HG03039 (cell line): Measurements from ENCODE around the gene ULBP2.
"Not testable (repeated sequence)": the region's sequence is repeated elsewhere in the genome, so short reads cannot be mapped to it uniquely, and the experiment has no call there.

ENCODE experiments used
- ATAC-seq: cut with Tn5 transposase; IDR thresholded peaks from one replicate; pipeline ENCODE4 v1.9.1; 2021; ENCODE audit warnings: mild to moderate bottlenecking, moderate library complexity; ENCODE audit not compliant: unreplicated experiment

Gene ULBP2

GRCh38 chr6:149965194-149966020, 23.6 kb downstream of the ULBP2 start:
- ATAC-seq, result no peak

- ATAC-seq, result not testable (repeated sequence)
Observed at GRCh38 chr6:149966319-149966718, 24.5 kb downstream of the ULBP2 start.

GRCh38 chr6:149967591-149967990, 25.8 kb downstream of the ULBP2 start:
- ATAC-seq, result no peak

GRCh38 chr6:149967999-149968398, 26.2 kb downstream of the ULBP2 start:
- ATAC-seq, result not testable (repeated sequence)

GRCh38 chr6:149968909-149969308, 27.1 kb downstream of the ULBP2 start:
- not testable (repeated sequence) for ATAC-seq

GRCh38 chr6:149969635-149970034, 27.8 kb downstream of the ULBP2 start:
- ATAC-seq, result no peak

- not testable (repeated sequence) for ATAC-seq
Observed at GRCh38 chr6:149974394-149974793, 32.6 kb downstream of the ULBP2 start.

GRCh38 chr6:149974825-149975224, 33.0 kb downstream of the ULBP2 start:
- ATAC-seq, result no peak

- ATAC-seq, result no peak
Observed at GRCh38 chr6:149975400-149975799, 33.6 kb downstream of the ULBP2 start.

- ATAC-seq, result no peak
Observed at GRCh38 chr6:149977221-149977620, 35.4 kb downstream of the ULBP2 start.

- ATAC-seq, result no peak
Observed at GRCh38 chr6:149978610-149979009, 36.8 kb downstream of the ULBP2 start.

GRCh38 chr6:149979293-149979692, 37.5 kb downstream of the ULBP2 start:
- no peak for ATAC-seq

- ATAC-seq, result no peak
Observed at GRCh38 chr6:149983145-149983544, 41.3 kb downstream of the ULBP2 start.

GRCh38 chr6:149984773-149985172, 43.0 kb downstream of the ULBP2 start:
- ATAC-seq, result no peak

GRCh38 chr6:149985481-149985937, 43.7 kb downstream of the ULBP2 start:
- ATAC-seq, result no peak

GRCh38 chr6:149987602-149988107, 45.8 kb downstream of the ULBP2 start:
- ATAC-seq, result no peak

GRCh38 chr6:149988550-149989346, 46.9 kb downstream of the ULBP2 start:
- no peak for ATAC-seq

GRCh38 chr6:149990212-149990660, 48.4 kb downstream of the ULBP2 start:
- no peak for ATAC-seq

GRCh38 chr6:149990661-149991471, 49.1 kb downstream of the ULBP2 start:
- no peak for ATAC-seq

- ATAC-seq, result not testable (repeated sequence)
Observed at GRCh38 chr6:149991472-149991795, 49.6 kb downstream of the ULBP2 start.

- ATAC-seq, result no peak
Observed at GRCh38 chr6:149991838-149992237, 50.0 kb downstream of the ULBP2 start.
